GM18909 (cell line): ENCODE measurements around the gene SLC46A2.

Experiments
- ATAC-seq: cut with Tn5 transposase; IDR thresholded peaks from one replicate; pipeline ENCODE4 v1.9.1; 2021; ENCODE audit warnings: mild to moderate bottlenecking; ENCODE audit not compliant: unreplicated experiment, poor library complexity

SLC46A2 gene

GRCh38 chr9:112890106-112891081, at the start of gene SLC46A2:
TSS of gene SLC46A2 (minus strand) at chr9:112890876. CDS start at chr9:112890681, 195 bp downstream.
- no peak for ATAC-seq

GRCh38 chr9:112939418-112939817, 48.7 kb upstream of the SLC46A2 start:
- ATAC-seq: no peak

- no peak for ATAC-seq
These were observed 43.0 kb upstream of the SLC46A2 start for GRCh38 chr9:112933696-112934095.

GRCh38 chr9:112925058-112925641, 34.5 kb upstream of the SLC46A2 start:
- no peak for ATAC-seq

GRCh38 chr9:112921549-112921948, 30.9 kb upstream of the SLC46A2 start:
- ATAC-seq: no peak

- no peak for ATAC-seq
These were observed 27.3 kb upstream of the SLC46A2 start for GRCh38 chr9:112917987-112918362.

GRCh38 chr9:112917047-112917986, 26.6 kb upstream of the SLC46A2 start:
- no peak for ATAC-seq

- ATAC-seq: no peak
These were observed 23.8 kb upstream of the SLC46A2 start for GRCh38 chr9:112914524-112914923.

GRCh38 chr9:112913326-112913725, 22.6 kb upstream of the SLC46A2 start:
- no peak for ATAC-seq

- no peak for ATAC-seq
These were observed 22.0 kb upstream of the SLC46A2 start for GRCh38 chr9:112912636-112913035.

- no peak for ATAC-seq
These were observed 21.1 kb upstream of the SLC46A2 start for GRCh38 chr9:112911736-112912135.

GRCh38 chr9:112905084-112905483, 14.4 kb upstream of the SLC46A2 start:
- ATAC-seq: no peak

- no peak for ATAC-seq
These were observed 10.2 kb upstream of the SLC46A2 start for GRCh38 chr9:112900901-112901300.

GRCh38 chr9:112900488-112900887, 9.8 kb upstream of the SLC46A2 start:
- no peak for ATAC-seq

GRCh38 chr9:112898872-112899311, 8.2 kb upstream of the SLC46A2 start:
- ATAC-seq: no peak

GRCh38 chr9:112896131-112896530, 5.5 kb upstream of the SLC46A2 start:
- no peak for ATAC-seq

- ATAC-seq: no peak
These were observed 4.0 kb upstream of the SLC46A2 start for GRCh38 chr9:112894699-112895098.

- ATAC-seq: no peak
These were observed 3.4 kb upstream of the SLC46A2 start for GRCh38 chr9:112894041-112894440.

- no peak for ATAC-seq
These were observed 2.3 kb upstream of the SLC46A2 start for GRCh38 chr9:112892981-112893380.

GRCh38 chr9:112891521-112891920, 845 bp upstream of the SLC46A2 start:
- no peak for ATAC-seq
